SJCRH30 (cell line): ENCODE data around the gene RGS7. TPM values are rescaled to one million over a fixed set of nuclear protein-coding genes. Genes with fewer than 3 reads are reported as not detected.
"Not testable (repeated sequence)": the region's sequence is repeated elsewhere in the genome, so short reads cannot be mapped to it uniquely, and the experiment has no call there.

Experiments used
- DNase-seq, 2 experiments: peaks; one replicate each; pipeline ENCODE4 v3.0.0-alpha.2; 2015 to 2020
- H3K27ac ChIP-seq: fragments of 250-450 bp; sonication (Bioruptor Pico); 2 replicates; pipeline ENCODE4 v1.5.1; 2020; ENCODE audit warnings: mild to moderate bottlenecking, moderate library complexity
- H3K27me3 ChIP-seq: fragments of 250-450 bp; sonication (Bioruptor Pico); 2 replicates; pipeline ENCODE4 v1.5.1; 2020; ENCODE audit warnings: mild to moderate bottlenecking, moderate library complexity
- H3K36me3 ChIP-seq: fragments of 250-450 bp; sonication (Bioruptor Pico); 2 replicates; pipeline ENCODE4 v1.5.1; 2020; ENCODE audit warnings: mild to moderate bottlenecking, moderate library complexity
- H3K4me1 ChIP-seq: fragments of 250-450 bp; sonication (Bioruptor Pico); 2 replicates; pipeline ENCODE4 v1.5.1; 2020; ENCODE audit warnings: mild to moderate bottlenecking, moderate library complexity
- H3K4me3 ChIP-seq: fragments of 250-450 bp; sonication (Bioruptor Pico); 2 replicates; pipeline ENCODE4 v1.5.1; 2020; ENCODE audit warnings: mild to moderate bottlenecking, moderate library complexity
- H3K9me3 ChIP-seq: fragments of 250-450 bp; sonication (Bioruptor Pico); replicated peaks from 2 replicates; pipeline ENCODE4 v1.5.1; 2020; ENCODE audit warnings: mild to moderate bottlenecking, moderate library complexity
- total RNA-seq: library from RNA; depleted of rRNA; stranded (reverse); fragments of >200 nt; shearing (Covaris generic); gene quantifications from 2 replicates; pipeline ENCODE4 v1.2.3, GENCODE V29; 2014

RGS7 gene
- total RNA-seq, 1 experiment from 2014 or later: 0.16 TPM

DNA sequence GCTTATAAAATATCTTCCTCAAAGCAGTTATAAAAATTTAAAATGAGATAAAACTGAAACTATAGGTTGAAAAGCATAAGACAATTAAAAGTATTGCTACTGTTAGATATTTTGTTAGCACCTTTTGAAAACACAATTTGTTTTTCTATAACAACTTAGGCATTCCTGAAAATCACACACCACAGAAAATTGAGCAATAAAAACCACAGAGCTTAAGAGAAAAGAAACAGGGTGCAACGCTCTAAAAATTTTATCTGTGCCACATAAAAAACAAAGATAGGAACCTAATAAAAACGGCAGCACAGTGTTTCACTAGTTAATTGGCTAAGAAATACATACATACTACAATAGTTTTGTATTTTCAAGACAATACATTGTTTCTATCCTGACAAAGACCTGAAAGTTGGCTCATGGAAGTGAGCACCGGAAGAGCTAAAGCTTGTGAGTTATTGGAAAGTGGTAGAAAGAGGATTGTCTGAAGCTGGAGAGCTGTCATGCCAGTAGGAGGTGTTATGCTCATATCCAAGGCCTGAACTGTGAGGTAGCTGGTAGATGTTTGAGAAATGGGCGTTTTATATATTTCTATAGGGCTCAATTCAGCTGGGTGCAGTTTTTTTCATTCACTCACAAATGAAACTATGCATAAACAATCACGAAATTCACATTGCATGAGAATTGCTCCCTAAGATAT lies 45.8 kb downstream of the RGS7 start:
- no peaks in the 10 kb centered on the region for H3K9me3 ChIP-seq
- no peaks in the 10 kb centered on the region for H3K36me3 ChIP-seq
- no peak overlapping the region for H3K27ac ChIP-seq
- no peak overlapping the region for H3K4me3 ChIP-seq
- no peaks in the 10 kb centered on the region for H3K27me3 ChIP-seq
- no peak for DNase-seq
- H3K4me1 ChIP-seq: no peaks in the 10 kb centered on the region

DNA sequence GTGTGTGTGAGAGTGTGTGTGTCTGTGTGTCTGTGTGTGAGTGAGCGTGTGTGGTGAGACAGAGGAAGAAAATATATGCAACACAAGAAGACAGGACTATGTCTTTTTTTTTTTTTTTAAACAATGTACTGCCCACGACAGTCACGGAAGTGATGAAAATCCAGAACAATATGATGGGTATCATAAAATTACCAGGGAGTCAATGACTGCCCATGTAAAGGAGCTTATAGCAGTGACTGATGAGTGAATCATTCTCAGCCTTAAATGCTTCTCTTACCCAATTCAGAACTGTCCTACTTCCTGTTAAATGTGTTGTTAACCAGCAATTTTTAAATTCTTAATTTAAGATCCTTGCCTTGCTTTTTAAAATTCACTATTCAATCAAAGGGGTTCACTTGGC lies 46.6 kb downstream of the RGS7 start:
- Histone ChIP-seq H3K9me3 (no peaks in the 10 kb centered on the region), H3K27me3 (no peaks in the 10 kb centered on the region), H3K27ac (no peak overlapping the region), H3K4me1 (no peaks in the 10 kb centered on the region), H3K36me3 (no peaks in the 10 kb centered on the region), H3K4me3 (no peak overlapping the region)
- no peak for DNase-seq

DNA sequence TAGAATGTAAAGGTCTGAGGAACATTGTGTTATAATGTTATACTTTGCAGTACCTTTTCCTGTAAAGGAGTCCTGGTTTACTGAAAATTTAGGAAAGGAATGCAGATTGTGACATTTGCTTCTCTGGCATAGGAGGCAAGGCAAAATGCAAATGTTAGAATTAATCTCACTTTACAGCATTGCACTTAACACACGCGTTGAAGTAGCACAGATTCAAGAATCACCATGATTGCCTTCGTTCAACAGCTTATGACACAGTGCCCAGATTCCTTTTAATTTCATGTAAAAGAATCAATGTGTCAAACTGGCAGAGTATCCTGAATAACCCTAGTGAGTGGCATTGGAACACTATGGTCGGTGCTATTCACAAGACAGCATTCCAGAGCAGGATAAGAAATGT lies 47.4 kb downstream of the RGS7 start:
- DNase-seq: no peak
- no peaks in the 10 kb centered on the region for H3K9me3 ChIP-seq
- H3K36me3 ChIP-seq: no peaks in the 10 kb centered on the region
- H3K4me3 ChIP-seq: no peak overlapping the region
- no peaks in the 10 kb centered on the region for H3K4me1 ChIP-seq
- no peak overlapping the region for H3K27ac ChIP-seq
- no peaks in the 10 kb centered on the region for H3K27me3 ChIP-seq

DNA sequence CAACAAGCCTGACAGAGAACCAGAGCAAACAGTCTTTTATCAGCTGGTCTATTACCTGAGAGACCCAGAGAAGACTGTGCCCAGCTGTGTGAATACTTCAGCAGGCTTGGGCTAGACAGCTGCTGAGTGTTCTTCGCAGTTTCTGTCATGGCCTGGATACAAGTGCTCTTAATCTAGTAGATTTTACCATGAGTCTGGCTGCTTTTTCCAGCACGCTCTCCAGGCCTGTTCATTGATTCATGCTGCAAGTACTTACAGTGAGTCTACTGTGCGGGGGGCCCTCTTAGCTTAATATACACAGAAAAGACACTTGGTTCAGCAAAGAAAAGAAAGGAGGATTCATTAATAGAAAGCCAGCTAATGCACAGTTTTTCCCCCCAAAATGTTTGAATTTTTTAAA lies 48.5 kb downstream of the RGS7 start:
- no peak for DNase-seq
- no peaks in the 10 kb centered on the region for H3K4me1 ChIP-seq
- no peak overlapping the region for H3K4me3 ChIP-seq
- no peak overlapping the region for H3K27ac ChIP-seq
- H3K9me3 ChIP-seq: no peaks in the 10 kb centered on the region
- no peaks in the 10 kb centered on the region for H3K27me3 ChIP-seq
- no peaks in the 10 kb centered on the region for H3K36me3 ChIP-seq

DNA sequence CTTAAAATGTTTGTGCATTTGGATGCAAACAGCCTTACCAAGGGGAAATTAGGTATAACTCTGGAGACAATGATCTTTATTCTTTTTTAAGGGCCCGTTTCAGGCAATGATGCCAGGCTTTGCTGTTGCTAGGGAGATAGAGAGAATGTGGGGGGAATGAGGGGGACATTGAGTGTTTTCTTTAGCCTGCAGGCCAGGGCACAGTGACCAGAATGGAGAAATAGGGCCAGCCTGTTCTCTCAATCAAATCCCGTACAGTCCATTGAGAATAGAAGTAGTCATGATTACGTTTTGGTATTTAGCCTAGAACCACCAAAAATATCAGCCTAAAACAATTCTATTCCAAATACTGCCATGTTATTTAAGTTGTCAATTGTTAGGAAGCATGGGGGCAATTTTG lies 49.0 kb downstream of the RGS7 start:
- no peaks in the 10 kb centered on the region for H3K36me3 ChIP-seq
- H3K4me3 ChIP-seq: no peak overlapping the region
- H3K27ac ChIP-seq: no peak overlapping the region
- H3K4me1 ChIP-seq: no peaks in the 10 kb centered on the region
- H3K27me3 ChIP-seq: no peaks in the 10 kb centered on the region
- DNase-seq: no peak
- H3K9me3 ChIP-seq: no peaks in the 10 kb centered on the region

DNA sequence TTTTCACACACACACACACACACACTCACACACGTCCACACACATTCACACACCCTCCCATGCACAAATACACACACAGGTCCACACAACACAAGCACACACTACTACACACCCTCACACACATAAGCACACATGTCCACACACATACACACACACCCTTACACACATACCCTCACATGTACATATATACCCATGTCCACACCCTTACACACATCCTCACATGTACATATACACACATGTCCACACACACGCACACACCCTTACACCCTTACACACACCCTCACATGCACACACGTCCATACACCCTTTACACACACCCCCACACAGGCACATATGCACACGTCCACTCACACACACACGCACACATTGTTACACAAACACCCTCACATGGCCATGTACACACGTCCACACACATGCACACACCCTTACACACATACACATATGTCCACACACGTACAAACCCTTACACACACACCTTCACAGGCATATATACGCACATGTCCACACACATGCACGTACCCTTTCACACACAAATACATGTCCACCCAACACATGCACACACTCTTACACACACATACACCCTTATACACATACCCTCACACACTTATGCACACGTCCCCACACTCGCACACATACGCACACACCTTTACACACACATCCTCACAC lies 50.7 kb downstream of the RGS7 start:
- Histone ChIP-seq H3K9me3 (no peaks in the 10 kb centered on the region), H3K4me1 (no peaks in the 10 kb centered on the region), H3K4me3 (no peak overlapping the region), H3K27ac (no peak overlapping the region), H3K36me3 (no peaks in the 10 kb centered on the region), H3K27me3 (no peaks in the 10 kb centered on the region)
- DNase-seq: no peak

DNA sequence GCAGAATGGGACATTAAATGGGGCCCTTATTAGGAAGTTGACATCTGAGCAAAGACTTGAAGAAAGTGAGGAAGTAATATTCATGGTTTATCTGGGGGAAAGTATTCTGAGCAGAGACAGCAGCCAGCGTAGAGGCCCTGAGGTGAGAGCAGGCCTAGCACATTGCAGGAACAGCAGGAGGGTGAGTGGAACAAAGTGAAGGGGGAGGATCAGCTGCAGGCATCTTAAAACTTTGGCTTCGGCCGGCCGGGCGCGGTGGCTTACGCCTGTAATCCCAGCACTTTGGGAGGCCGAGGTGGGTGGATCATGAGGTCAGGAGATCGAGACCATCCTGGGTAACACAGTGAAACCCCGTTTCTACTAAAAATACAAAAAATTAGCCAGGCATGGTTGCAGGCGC lies 55.0 kb downstream of the RGS7 start:
- not testable (repeated sequence) for H3K36me3 ChIP-seq, H3K9me3 ChIP-seq

DNA sequence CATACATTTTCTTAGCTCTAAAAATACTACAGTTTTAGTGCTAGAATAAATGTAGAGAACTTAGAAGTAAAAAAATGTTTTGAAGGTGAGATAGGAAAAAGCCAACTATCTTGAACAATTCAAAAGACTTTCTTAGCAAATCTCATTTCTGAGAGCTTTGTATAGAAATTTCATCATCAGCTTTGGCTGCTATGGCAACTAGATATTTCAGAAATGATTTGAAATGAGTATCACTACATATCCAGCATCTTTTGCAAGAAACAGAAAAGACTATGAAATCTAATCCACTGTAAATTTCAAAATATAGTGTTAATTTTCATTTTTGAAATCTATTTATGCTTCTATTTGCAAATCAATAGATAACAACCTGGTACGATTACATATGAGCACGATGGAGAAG lies 57.7 kb downstream of the RGS7 start:
- no peak for DNase-seq
- Histone ChIP-seq H3K4me3 (no peak overlapping the region), H3K4me1 (no peaks in the 10 kb centered on the region), H3K9me3 (no peaks in the 10 kb centered on the region), H3K27ac (no peak overlapping the region), H3K27me3 (no peaks in the 10 kb centered on the region), H3K36me3 (no peaks in the 10 kb centered on the region)

More for the DNA sequence above, 55.0 kb downstream of the RGS7 start:
- not testable (repeated sequence) for H3K27ac ChIP-seq, H3K27me3 ChIP-seq, H3K4me1 ChIP-seq, DNase-seq, H3K4me3 ChIP-seq

DNA sequence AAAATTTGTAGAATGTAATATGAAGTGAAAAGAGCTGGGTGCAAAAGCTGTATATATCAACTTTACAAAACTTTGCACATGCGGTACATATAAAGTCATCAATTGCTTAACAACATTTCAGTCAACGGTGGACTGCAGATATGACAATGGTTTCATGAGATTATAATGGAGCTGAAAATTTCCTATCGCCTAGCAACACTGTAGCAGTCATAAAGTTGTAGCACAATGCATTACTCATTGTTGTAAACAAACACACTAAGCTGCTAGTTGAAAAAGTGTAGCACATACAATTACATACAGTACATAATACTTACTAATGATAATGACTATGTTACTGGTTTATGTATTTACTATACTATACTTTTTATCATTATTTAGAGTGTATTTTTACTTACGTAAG lies 64.0 kb downstream of the RGS7 start:
- Histone ChIP-seq H3K27ac (no peak overlapping the region), H3K36me3 (no peaks in the 10 kb centered on the region), H3K4me3 (no peak overlapping the region), H3K9me3 (no peaks in the 10 kb centered on the region), H3K4me1 (no peaks in the 10 kb centered on the region), H3K27me3 (no peaks in the 10 kb centered on the region)
- no peak for DNase-seq

DNA sequence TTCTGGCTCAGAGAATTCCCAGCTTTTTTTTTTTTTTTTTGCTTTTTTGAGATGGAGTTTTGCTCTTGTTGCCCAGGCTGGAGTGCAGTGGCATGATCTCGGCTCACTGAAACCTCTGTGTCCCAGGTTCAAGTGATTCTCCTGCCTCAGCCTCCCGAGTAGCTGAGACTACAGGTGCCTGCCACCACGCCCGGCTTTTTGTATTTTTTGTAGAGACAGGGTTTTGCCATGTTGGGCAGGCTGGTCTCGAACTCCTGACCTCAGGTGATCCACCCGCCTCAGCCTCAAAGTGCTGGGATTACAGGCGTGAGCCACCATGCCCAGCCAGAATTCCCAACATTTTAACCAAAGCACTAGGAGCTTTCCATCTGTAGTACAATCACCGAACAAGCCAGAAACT lies 65.5 kb downstream of the RGS7 start:
- not testable (repeated sequence) for H3K9me3 ChIP-seq, H3K27me3 ChIP-seq, H3K36me3 ChIP-seq, H3K4me1 ChIP-seq, DNase-seq, H3K27ac ChIP-seq, H3K4me3 ChIP-seq

DNA sequence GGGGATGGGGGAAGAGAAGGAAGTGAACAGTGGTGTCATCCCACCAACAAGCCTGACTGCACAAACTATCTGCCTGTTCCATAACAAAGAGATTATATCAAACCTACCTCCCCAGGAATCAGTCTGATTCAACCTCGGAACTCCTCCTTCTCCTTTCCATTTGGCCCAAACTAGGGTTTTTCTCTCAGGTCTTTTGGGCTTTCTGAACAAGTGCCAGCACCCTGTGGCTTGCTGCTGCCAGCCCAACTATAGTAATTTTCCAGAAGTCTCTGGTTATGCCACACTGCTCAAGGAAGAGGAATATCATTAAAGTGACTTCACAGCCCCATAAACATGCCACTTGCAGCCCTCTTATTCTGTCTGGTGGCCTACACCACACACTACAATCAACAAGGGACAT lies 70.5 kb downstream of the RGS7 start:
- H3K36me3 ChIP-seq: no peaks in the 10 kb centered on the region
- no peak for DNase-seq
- no peak overlapping the region for H3K27ac ChIP-seq
- H3K27me3 ChIP-seq: no peaks in the 10 kb centered on the region
- H3K4me3 ChIP-seq: no peak overlapping the region
- no peaks in the 10 kb centered on the region for H3K9me3 ChIP-seq
- H3K4me1 ChIP-seq: no peaks in the 10 kb centered on the region

DNA sequence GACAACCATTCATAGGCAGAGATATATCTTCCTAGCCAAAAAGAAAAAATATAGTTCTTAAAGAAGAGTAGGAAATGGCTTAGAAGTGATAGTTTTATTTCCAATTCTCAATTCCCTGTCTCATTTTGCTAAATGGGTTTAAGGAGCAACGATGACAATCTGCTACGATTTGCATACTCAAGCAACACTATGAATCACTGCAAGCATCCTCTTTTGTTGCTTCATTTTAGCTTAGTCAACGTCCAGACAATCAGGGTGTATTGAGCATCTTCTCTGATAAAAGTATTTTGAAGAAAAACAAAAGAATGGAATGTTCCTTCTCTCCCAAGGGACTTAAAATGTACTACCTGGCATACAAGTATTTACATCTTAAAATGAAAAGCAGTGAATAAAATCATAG lies 80.6 kb downstream of the RGS7 start:
- H3K4me3 ChIP-seq: no peak overlapping the region
- H3K4me1 ChIP-seq: no peaks in the 10 kb centered on the region
- H3K27ac ChIP-seq: no peak overlapping the region
- H3K9me3 ChIP-seq: no peaks in the 10 kb centered on the region
- H3K36me3 ChIP-seq: no peaks in the 10 kb centered on the region
- DNase-seq: no peak
- H3K27me3 ChIP-seq: no peaks in the 10 kb centered on the region

DNA sequence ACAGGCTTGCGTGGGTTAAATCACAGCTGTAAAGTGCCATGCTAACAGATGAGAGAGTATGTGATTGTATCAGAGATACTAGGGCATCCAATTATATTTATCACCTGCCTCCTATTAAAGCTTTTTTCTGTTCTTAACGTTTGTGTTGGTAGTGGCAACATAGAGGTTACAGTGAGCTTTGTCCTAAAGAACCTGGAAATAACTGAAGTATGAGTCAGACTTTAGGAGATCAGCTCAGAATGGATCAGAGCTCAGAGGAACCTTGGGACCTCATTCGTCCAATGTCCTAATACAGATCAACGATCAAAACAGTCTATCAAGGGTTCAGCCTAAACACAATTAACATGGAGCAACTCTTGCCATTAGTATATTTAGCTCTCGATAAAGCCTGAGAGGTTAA lies 81.0 kb downstream of the RGS7 start:
- Histone ChIP-seq H3K4me3 (no peak overlapping the region), H3K4me1 (no peaks in the 10 kb centered on the region), H3K36me3 (no peaks in the 10 kb centered on the region), H3K27ac (no peak overlapping the region), H3K9me3 (no peaks in the 10 kb centered on the region), H3K27me3 (no peaks in the 10 kb centered on the region)
- no peak for DNase-seq

DNA sequence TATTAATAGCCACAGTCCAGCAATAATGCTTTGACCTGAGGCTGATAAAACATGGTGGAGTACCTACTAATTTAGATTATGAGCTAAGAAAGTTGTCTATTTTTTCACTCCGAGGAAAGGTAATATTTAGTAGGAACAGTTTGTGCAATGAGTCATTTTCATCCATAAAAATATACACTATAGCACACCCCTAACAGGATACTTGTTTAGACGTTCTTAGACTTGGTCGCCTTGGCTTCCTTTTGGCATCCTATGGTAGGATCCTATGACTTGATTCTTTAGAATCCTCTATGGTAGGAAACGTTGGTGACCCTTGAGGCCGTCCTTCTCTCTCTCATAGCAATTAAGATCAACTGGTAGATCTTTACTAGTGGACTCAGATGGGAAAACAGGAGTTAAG lies 81.8 kb downstream of the RGS7 start:
- no peak overlapping the region for H3K4me3 ChIP-seq
- H3K36me3 ChIP-seq: no peaks in the 10 kb centered on the region
- H3K27ac ChIP-seq: no peak overlapping the region
- DNase-seq: no peak
- no peaks in the 10 kb centered on the region for H3K9me3 ChIP-seq
- H3K4me1 ChIP-seq: no peaks in the 10 kb centered on the region
- H3K27me3 ChIP-seq: no peaks in the 10 kb centered on the region

DNA sequence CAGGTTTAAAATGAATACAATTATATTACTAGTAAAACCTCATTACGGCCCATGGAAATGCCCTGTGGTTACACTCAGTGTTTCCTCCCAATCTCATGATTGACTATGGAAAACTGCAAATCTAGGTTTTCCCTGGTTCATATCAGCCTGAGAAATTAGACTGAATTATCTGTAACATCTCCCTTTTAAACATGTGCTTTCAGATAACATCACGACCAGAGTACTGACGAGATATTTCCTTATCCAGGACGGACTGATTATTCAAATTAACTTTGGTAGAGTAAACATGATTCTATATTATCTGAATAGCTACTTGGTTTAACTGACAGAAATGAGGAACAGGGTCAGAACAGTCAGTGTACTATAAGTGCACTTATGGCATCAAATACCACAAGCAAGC lies 82.3 kb downstream of the RGS7 start:
- H3K9me3 ChIP-seq: no peaks in the 10 kb centered on the region
- H3K27me3 ChIP-seq: no peaks in the 10 kb centered on the region
- H3K4me1 ChIP-seq: no peaks in the 10 kb centered on the region
- H3K4me3 ChIP-seq: no peak overlapping the region
- no peak overlapping the region for H3K27ac ChIP-seq
- no peaks in the 10 kb centered on the region for H3K36me3 ChIP-seq
- no peak for DNase-seq

DNA sequence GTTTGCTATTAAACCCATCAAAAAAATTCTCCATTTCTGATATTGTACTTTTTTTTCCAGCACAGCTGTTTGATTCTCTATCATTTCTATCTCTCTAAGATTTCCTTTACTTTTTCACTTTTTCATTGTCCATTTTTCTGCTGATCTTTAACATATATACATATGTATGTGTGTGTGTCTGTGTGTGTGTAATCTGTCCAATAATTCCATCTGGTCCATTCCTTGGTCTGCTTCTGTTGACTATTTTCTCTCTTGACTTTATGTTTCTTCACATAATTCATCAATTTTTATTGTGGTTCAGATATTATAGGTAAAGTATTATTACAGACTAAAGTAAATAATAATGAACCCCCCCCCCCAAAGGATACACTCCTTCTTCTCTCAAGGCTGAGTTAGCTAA lies 84.2 kb downstream of the RGS7 start:
- DNase-seq: no peak
- Histone ChIP-seq H3K4me1 (no peaks in the 10 kb centered on the region), H3K4me3 (no peak overlapping the region), H3K9me3 (no peaks in the 10 kb centered on the region), H3K27me3 (no peaks in the 10 kb centered on the region), H3K27ac (no peak overlapping the region), H3K36me3 (no peaks in the 10 kb centered on the region)
